ENCODE results near the gene PHACTR1. TPM values are rescaled to one million over a fixed set of nuclear protein-coding genes. Genes with fewer than 3 reads are reported as not detected.

PHACTR1 gene
- polyA plus RNA-seq, 3 donors, result 6.1 to 26.9 (median 7.6) TPM

DNA sequence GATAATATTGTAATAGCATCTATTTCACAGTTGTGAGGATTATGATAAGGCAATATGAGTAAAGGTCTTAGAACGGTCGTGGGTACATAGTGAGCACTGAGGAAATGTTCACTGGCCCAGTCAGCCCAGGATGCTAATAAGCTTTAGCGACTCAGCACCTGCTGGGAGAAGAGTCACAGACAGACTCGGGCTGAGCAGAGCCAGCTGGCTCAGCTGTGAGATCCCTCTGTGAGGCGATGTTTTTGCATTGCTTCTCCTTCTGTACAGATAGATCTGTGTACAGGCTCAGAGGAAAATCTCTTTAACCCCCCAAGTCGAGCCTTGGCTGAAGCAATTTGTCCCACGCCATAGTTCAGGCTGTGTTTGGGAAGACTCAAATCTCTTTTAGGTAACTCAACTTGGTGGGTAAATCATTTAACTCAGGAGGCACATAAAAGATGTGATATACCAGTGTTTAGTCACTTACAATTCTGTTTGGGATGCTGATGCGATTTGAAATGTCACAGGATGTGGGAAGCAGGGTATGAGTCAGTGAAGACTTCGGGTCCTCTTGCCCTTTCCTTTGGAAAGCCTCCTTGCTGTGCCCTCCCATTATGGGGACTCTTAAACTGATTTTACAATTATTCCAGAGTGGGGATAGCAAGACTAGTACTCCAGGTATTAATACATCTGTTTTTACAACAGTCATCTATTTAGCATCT is 53.1 kb downstream of the PHACTR1 start:
- 93% methylated on average over 5 of the region's 9 CpGs for WGBS (ENCODE audit: insufficient coverage)
- H3K9me3 ChIP-seq (replicated peaks in 1 of 2; ENCODE audit: control insufficient read depth in 1 of 2, insufficient read depth in 1 of 2, low read length in 2 of 2), result no peaks in the 10 kb centered on the region
- H2AFZ ChIP-seq (ENCODE audit: insufficient read depth, low read depth, low read length, poor library complexity, severe bottlenecking), result no peak overlapping the region
- no peaks in the 10 kb centered on the region for H3K36me3 ChIP-seq (replicated peaks in 1 of 2; ENCODE audit: control insufficient read depth in 1 of 2, insufficient read depth in 2 of 2, low read length in 2 of 2)
- peaks cover 5 to 10% (median 8%) of the 10 kb centered on the region in 3 donors for H3K27me3 Mint-ChIP-seq (ENCODE audit: low read depth in 3 of 3)
- intact Hi-C loops (cut with micrococcal nuclease), result no loop called here
- TF ChIP-seq, protein P1, sequence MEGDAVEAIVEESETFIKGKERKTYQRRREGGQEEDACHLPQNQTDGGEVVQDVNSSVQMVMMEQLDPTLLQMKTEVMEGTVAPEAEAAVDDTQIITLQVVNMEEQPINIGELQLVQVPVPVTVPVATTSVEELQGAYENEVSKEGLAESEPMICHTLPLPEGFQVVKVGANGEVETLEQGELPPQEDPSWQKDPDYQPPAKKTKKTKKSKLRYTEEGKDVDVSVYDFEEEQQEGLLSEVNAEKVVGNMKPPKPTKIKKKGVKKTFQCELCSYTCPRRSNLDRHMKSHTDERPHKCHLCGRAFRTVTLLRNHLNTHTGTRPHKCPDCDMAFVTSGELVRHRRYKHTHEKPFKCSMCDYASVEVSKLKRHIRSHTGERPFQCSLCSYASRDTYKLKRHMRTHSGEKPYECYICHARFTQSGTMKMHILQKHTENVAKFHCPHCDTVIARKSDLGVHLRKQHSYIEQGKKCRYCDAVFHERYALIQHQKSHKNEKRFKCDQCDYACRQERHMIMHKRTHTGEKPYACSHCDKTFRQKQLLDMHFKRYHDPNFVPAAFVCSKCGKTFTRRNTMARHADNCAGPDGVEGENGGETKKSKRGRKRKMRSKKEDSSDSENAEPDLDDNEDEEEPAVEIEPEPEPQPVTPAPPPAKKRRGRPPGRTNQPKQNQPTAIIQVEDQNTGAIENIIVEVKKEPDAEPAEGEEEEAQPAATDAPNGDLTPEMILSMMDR (IDR thresholded peaks at IDR 0.05), result no peak
- no peak overlapping the region for H3K27ac Mint-ChIP-seq
- H3K4me1 Mint-ChIP-seq, result no peaks in the 10 kb centered on the region
- no peaks in the 10 kb centered on the region for H4K20me1 ChIP-seq (ENCODE audit: insufficient read depth, low read length)
- no peak overlapping the region for H3K4me2 ChIP-seq (replicated peaks; ENCODE audit: extremely low read depth, low read length, poor library complexity, severe bottlenecking)
- H3K27me3 ChIP-seq (ENCODE audit: control insufficient read depth in 2 of 2, insufficient read depth in 2 of 2, low read length in 2 of 2), result no peaks in the 10 kb centered on the region
- no peaks in the 10 kb centered on the region for H3K4me1 ChIP-seq (ENCODE audit: control insufficient read depth in 1 of 2, insufficient read depth in 2 of 2, low read length in 2 of 2)
- H3K9ac ChIP-seq (ENCODE audit: insufficient read depth, low read length, poor library complexity, severe bottlenecking), result no peak overlapping the region
- no peak overlapping the region for H3K4me3 ChIP-seq (replicated peaks in 1 of 3; ENCODE audit: low read depth in 2 of 3, low read length in 3 of 3)
- no peaks in the 10 kb centered on the region for H3K9me3 Mint-ChIP-seq
- no peak for DNase-seq
- no peak overlapping the region for H3K27ac ChIP-seq (ENCODE audit: low read depth in 1 of 2, low read length in 2 of 2)
- no peak overlapping the region for H3K4me3 Mint-ChIP-seq
- H3K36me3 Mint-ChIP-seq, result no peaks in the 10 kb centered on the region
- H3K79me2 ChIP-seq (ENCODE audit: insufficient read depth, low read length), result no peaks in the 10 kb centered on the region

DNA sequence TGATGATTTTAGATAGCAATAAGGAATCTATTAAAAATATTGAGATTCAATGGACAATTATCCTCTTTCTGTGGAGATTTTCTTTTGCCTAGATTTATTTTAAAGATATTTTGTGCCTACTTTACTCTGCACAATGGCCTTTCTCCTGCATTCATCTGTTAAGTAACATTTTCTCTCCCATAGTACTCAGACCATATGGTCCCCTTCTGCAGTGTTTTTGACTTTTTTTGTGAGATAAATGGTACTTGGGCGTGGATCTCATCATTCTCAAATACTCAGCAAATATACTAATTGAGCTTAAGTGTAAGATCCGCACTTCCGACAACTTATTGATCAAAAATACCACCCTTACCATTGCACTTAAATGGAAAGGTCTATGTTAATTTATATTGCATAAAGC is 55.8 kb downstream of the PHACTR1 start:
- no peaks in the 10 kb centered on the region for H3K79me2 ChIP-seq (ENCODE audit: insufficient read depth, low read length)
- H3K27me3 Mint-ChIP-seq (ENCODE audit: low read depth in 3 of 3), result peaks cover 5 to 11% (median 6%) of the 10 kb centered on the region in 3 donors
- no peak overlapping the region for H2AFZ ChIP-seq (ENCODE audit: insufficient read depth, low read depth, low read length, poor library complexity, severe bottlenecking)
- WGBS (ENCODE audit: insufficient coverage), result no CpG with 5 or more reads among the region's 3 CpGs
- H4K20me1 ChIP-seq (ENCODE audit: insufficient read depth, low read length), result no peaks in the 10 kb centered on the region
- no peaks in the 10 kb centered on the region for H3K36me3 Mint-ChIP-seq
- H3K4me2 ChIP-seq (replicated peaks; ENCODE audit: extremely low read depth, low read length, poor library complexity, severe bottlenecking), result no peak overlapping the region
- no peak overlapping the region for H3K27ac Mint-ChIP-seq
- no peaks in the 10 kb centered on the region for H3K4me1 Mint-ChIP-seq
- no peak overlapping the region for H3K4me3 ChIP-seq (replicated peaks in 1 of 3; ENCODE audit: low read depth in 2 of 3, low read length in 3 of 3)
- no peaks in the 10 kb centered on the region for H3K9me3 ChIP-seq (replicated peaks in 1 of 2; ENCODE audit: control insufficient read depth in 1 of 2, insufficient read depth in 1 of 2, low read length in 2 of 2)
- H3K27me3 ChIP-seq (ENCODE audit: control insufficient read depth in 2 of 2, insufficient read depth in 2 of 2, low read length in 2 of 2), result no peaks in the 10 kb centered on the region
- H3K9me3 Mint-ChIP-seq, result no peaks in the 10 kb centered on the region
- TF ChIP-seq, protein P1 (IDR thresholded peaks at IDR 0.05), result no peak
- no peak overlapping the region for H3K4me3 Mint-ChIP-seq
- no peak for DNase-seq
- no peak overlapping the region for H3K27ac ChIP-seq (ENCODE audit: low read depth in 1 of 2, low read length in 2 of 2)
- no peaks in the 10 kb centered on the region for H3K36me3 ChIP-seq (replicated peaks in 1 of 2; ENCODE audit: control insufficient read depth in 1 of 2, insufficient read depth in 2 of 2, low read length in 2 of 2)
- H3K9ac ChIP-seq (ENCODE audit: insufficient read depth, low read length, poor library complexity, severe bottlenecking), result no peak overlapping the region
- intact Hi-C loops (cut with micrococcal nuclease), result no loop called here
- no peaks in the 10 kb centered on the region for H3K4me1 ChIP-seq (ENCODE audit: control insufficient read depth in 1 of 2, insufficient read depth in 2 of 2, low read length in 2 of 2)

Measured in CD14-positive monocyte (primary cell).